Transverse colon (tissue), 4 donors: Measurements from ENCODE around the gene ADM5. TPM values are rescaled to one million over a fixed set of nuclear protein-coding genes. Genes with fewer than 3 reads are reported as not detected.
"Not testable (repeated sequence)": the region's sequence is repeated elsewhere in the genome, so short reads cannot be mapped to it uniquely, and the experiment has no call there.

Experiments
- DNase-seq: peaks from one replicate; pipeline ENCODE4 v3.0.0-alpha.2; 2019
- H3K27ac ChIP-seq, 4 donors: fragments of 200-600 bp; sonication (generic); 2 replicates each; pipeline ENCODE4 v1.5.1; 2016 to 2018; ENCODE audit warnings: inconsistent platforms in 4 of 4
- H3K27me3 ChIP-seq: fragments of 200-600 bp; sonication (generic); 2 replicates; pipeline ENCODE4 v1.5.1; 2017; ENCODE audit warnings: inconsistent platforms
- H3K36me3 ChIP-seq, 4 donors: fragments of 200-600 bp; sonication (generic); 2 replicates each; pipeline ENCODE4 v1.5.1; 2017 to 2019; ENCODE audit warnings: inconsistent platforms in 4 of 4
- H3K4me1 ChIP-seq, 4 donors: fragments of 200-600 bp; sonication (generic); 2 replicates each; pipeline ENCODE4 v1.5.1; 2017 to 2020; ENCODE audit warnings: inconsistent platforms in 4 of 4
- H3K4me3 ChIP-seq, 4 donors: fragments of 200-600 bp; sonication (generic); 1 replicate in 1 of 4; 2 replicates in 3 of 4; pipeline versions ENCODE4 v1.5.1 to v1.6.1; 2017 to 2019; ENCODE audit warnings: inconsistent platforms in 4 of 4
- H3K9me3 ChIP-seq, 2 donors: fragments of 200-600 bp; sonication (generic); 2 replicates each; pipeline ENCODE4 v1.5.1; 2017 to 2019; ENCODE audit warnings: inconsistent platforms in 2 of 2
- CTCF ChIP-seq, 5 experiments: fragments of 200-600 bp in 3 of 5; fragments of 450-650 bp in 2 of 5; sonication (generic) in 3 of 5; IDR thresholded peaks; 1 replicate in 2 of 5; 2 replicates in 3 of 5; pipeline ENCODE4 v1.5.1; 2016 to 2017; ENCODE audit warnings: antibody characterized with exemption in 5 of 5, inconsistent platforms in 3 of 5, mild to moderate bottlenecking in 2 of 5, moderate library complexity in 1 of 5
- EP300 ChIP-seq: sonication (generic); formaldehyde crosslinking; IDR thresholded peaks from one replicate; pipeline ENCODE4 v1.6.1; 2017; ENCODE audit warnings: antibody characterized with exemption, low read depth
- POLR2A ChIP-seq: fragments of 450-650 bp; IDR thresholded peaks from one replicate; pipeline ENCODE4 v1.6.1; 2016; ENCODE audit warnings: antibody characterized with exemption, mild to moderate bottlenecking, moderate library complexity
- POLR2AphosphoS5 ChIP-seq, 3 donors: sonication (generic); formaldehyde crosslinking; IDR thresholded peaks; one replicate each; pipeline ENCODE4 v1.6.1; 2016; ENCODE audit warnings: antibody characterized with exemption in 3 of 3
- WGBS, 2 donors: methylation state at CpG; one replicate each; pipeline ENCODE4 v1.1.5; 2018; ENCODE audit warnings: low coverage in 1 of 2; 5-methylcytosine and 5-hydroxymethylcytosine counted together
- in situ Hi-C, 4 donors: fragments of 200-750 bp; cut with MboI; loops; one replicate each; pipeline versions ENCODE4 v1.15.0 to v1.15.1; 2017; ENCODE audit warnings: low sequenced_read_pairs in 3 of 4, low pct_ligation_motif_present in 1 of 4, low pct_unique_long_range_greater_than_20kb in 1 of 4
- intact Hi-C: fragments of 100-400 bp; cut with DNase I; formaldehyde crosslinking; loops from one replicate; pipeline ENCODE4 v1.15.1; 2023; ENCODE audit warnings: low total_unique reads
- total RNA-seq, 4 donors: library from RNA; depleted of rRNA; stranded (reverse); fragments of >200 nt; gene quantifications; one replicate each; pipeline ENCODE4 v1.1.0, GENCODE V29; 2016

ADM5 gene
- total RNA-seq, 4 donors from 2014 or later = 0.41 to 0.95 TPM; not detected in 2

- 55 to 69% methylated on average over 2 to 6 of the region's 6 CpGs for WGBS, 2 donors
- in situ Hi-C loops = no loop called here
- Histone ChIP-seq H3K4me1 (no peaks in the 10 kb centered on the region), H3K9me3 (no peaks in the 10 kb centered on the region), H3K36me3 (no peaks in the 10 kb centered on the region), H3K4me3 (no peak overlapping the region), H3K27ac (no peak overlapping the region), H3K27me3 (no peaks in the 10 kb centered on the region)
- TF ChIP-seq EP300 = no peak
- no peak for TF ChIP-seq POLR2AphosphoS5 (IDR thresholded peaks at IDR 0.05)
- TF ChIP-seq POLR2A = no peak
- TF ChIP-seq CTCF (IDR thresholded peaks at IDR 0.05) = no peak
- DNase-seq = no peak
- intact Hi-C loops = no loop called here
Measured at GRCh38 chr19:49718991-49719390, 29.6 kb downstream of the ADM5 start.

GRCh38 chr19:49719420-49719819 lies 30.0 kb downstream of the ADM5 start:
- DNase-seq, H3K27ac ChIP-seq, intact Hi-C loops, in situ Hi-C loops, H3K9me3 ChIP-seq, H3K4me3 ChIP-seq, H3K27me3 ChIP-seq, H3K36me3 ChIP-seq, H3K4me1 ChIP-seq: not testable (repeated sequence)
- WGBS, 2 donors = 77% methylated on average over 22 of the region's 22 CpGs; no CpG with 5 or more reads in 1 of the 2 donors

GRCh38 chr19:49727217-49728030 lies 38.0 kb downstream of the ADM5 start:
- WGBS, 2 donors = 73 to 90% methylated on average over 8 to 23 of the region's 23 CpGs
- Histone ChIP-seq H3K4me3 (no peak overlapping the region), H3K27ac (peak overlapping the region in 2 of 4 donors; percentile 13 to 16)

GRCh38 chr19:49730166-49730565 lies 40.8 kb downstream of the ADM5 start:
- H3K9me3 ChIP-seq = no peaks in the 10 kb centered on the region
- no peak overlapping the region for H3K4me3 ChIP-seq
- H3K4me1 ChIP-seq = no peaks in the 10 kb centered on the region
- no peaks in the 10 kb centered on the region for H3K27me3 ChIP-seq
- intact Hi-C loops = no loop called here
- DNase-seq = no peak
- 56 to 72% methylated on average over 3 to 5 of the region's 5 CpGs for WGBS, 2 donors
- no peak overlapping the region for H3K27ac ChIP-seq
- H3K36me3 ChIP-seq = no peaks in the 10 kb centered on the region
- TF ChIP-seq POLR2A = no peak
- no peak for TF ChIP-seq POLR2AphosphoS5 (IDR thresholded peaks at IDR 0.05)
- in situ Hi-C loops = no loop called here

More at GRCh38 chr19:49727217-49728030, 38.0 kb downstream of the ADM5 start:
- H3K9me3 ChIP-seq = no peaks in the 10 kb centered on the region
- no peak for TF ChIP-seq CTCF (IDR thresholded peaks at IDR 0.05)
- no peak for TF ChIP-seq POLR2A
- no peak for TF ChIP-seq POLR2AphosphoS5 (IDR thresholded peaks at IDR 0.05)
- TF ChIP-seq EP300 = no peak
- no peaks in the 10 kb centered on the region for H3K4me1 ChIP-seq
- H3K36me3 ChIP-seq = no peaks in the 10 kb centered on the region
- in situ Hi-C loops (no loop called here), intact Hi-C loops (no loop called here)
- H3K27me3 ChIP-seq = no peaks in the 10 kb centered on the region
- DNase-seq = no peak

GRCh38 chr19:49738268-49738667 lies 48.9 kb downstream of the ADM5 start:
- H3K27me3 ChIP-seq = no peaks in the 10 kb centered on the region
- WGBS, 2 donors = 69 to 88% methylated on average over 3 to 4 of the region's 4 CpGs
- TF ChIP-seq POLR2A = no peak
- no peak for TF ChIP-seq POLR2AphosphoS5 (IDR thresholded peaks at IDR 0.05)
- no peak for TF ChIP-seq EP300
- no peak for TF ChIP-seq CTCF (IDR thresholded peaks at IDR 0.05)
- H3K4me1 ChIP-seq = no peaks in the 10 kb centered on the region
- in situ Hi-C loops = no loop called here
- no peak for DNase-seq
- no peaks in the 10 kb centered on the region for H3K9me3 ChIP-seq
- H3K27ac ChIP-seq = no peak overlapping the region
- no peak overlapping the region for H3K4me3 ChIP-seq
- no peaks in the 10 kb centered on the region for H3K36me3 ChIP-seq
- intact Hi-C loops = no loop called here
